GM19324 (cell line): ENCODE data around the gene FJX1.
"Not testable (repeated sequence)": the region's sequence is repeated elsewhere in the genome, so short reads cannot be mapped to it uniquely, and the experiment has no call there.

Source experiments
- ATAC-seq: cut with Tn5 transposase; IDR thresholded peaks from one replicate; pipeline ENCODE4 v1.9.1; 2021; ENCODE audit warnings: mild to moderate bottlenecking, moderate library complexity; ENCODE audit not compliant: unreplicated experiment, low FRiP score

FJX1 gene

GRCh38 chr11:35662649-35663407, 44.6 kb downstream of the FJX1 start, which contains the start of gene TRIM44:
TSS of gene TRIM44 (plus strand) at chr11:35662775. CDS start at chr11:35663112, 337 bp downstream.
- peak; percentile 96 for ATAC-seq

GRCh38 chr11:35663408-35663702, 45.1 kb downstream of the FJX1 start:
- ATAC-seq, result no peak

GRCh38 chr11:35664977-35665441, 46.7 kb downstream of the FJX1 start:
- no peak for ATAC-seq

GRCh38 chr11:35667257-35667656, 49.0 kb downstream of the FJX1 start:
- no peak for ATAC-seq

- ATAC-seq, result not testable (repeated sequence)
These were observed 50.1 kb downstream of the FJX1 start for GRCh38 chr11:35668350-35668749.
